HL-60 (cell line): Measurements from ENCODE around the gene TMEM198.

Experiments
- CTCF ChIP-seq: IDR thresholded peaks from one replicate; pipeline ENCODE4 v1.5.1; 2011; ENCODE audit warnings: low read length, control low read depth, inconsistent platforms; ENCODE audit not compliant: insufficient read depth
- POLR2AphosphoS5 ChIP-seq: IDR thresholded peaks from 2 replicates; pipeline ENCODE4 v1.6.1; 2012; ENCODE audit warnings: low read depth
- REST ChIP-seq: IDR thresholded peaks from 2 replicates; pipeline ENCODE4 v1.6.1; 2012; ENCODE audit warnings: low read depth; ENCODE audit not compliant: insufficient replicate concordance

GRCh38 chr2:219539926-219540678, 3.7 kb upstream of the TMEM198 start:
- TF ChIP-seq POLR2AphosphoS5 (no peak), CTCF (no peak), REST (no peak)
